Epithelial cell of proximal tubule (primary cell): ENCODE results near the gene MRPL53. TPM values are rescaled to one million over a fixed set of nuclear protein-coding genes. Genes with fewer than 3 reads are reported as not detected.
A peak's percentile ranks its signal among the peaks of the same experiment; 100 is the strongest.

Experiments
- DNase-seq: peaks from one replicate; pipeline ENCODE4 v3.0.0-alpha.2; 2011; ENCODE audit warnings: low read depth
- H3K4me3 ChIP-seq: 2 replicates; pipeline ENCODE4 v1.5.1; 2011; ENCODE audit warnings: low read depth, mild to moderate bottlenecking, low read length
- total RNA-seq: library from RNA; depleted of rRNA; stranded (reverse); fragments of >200 nt; gene quantifications from 2 replicates; pipeline ENCODE4 v1.2.3, GENCODE V29; 2015
- TF ChIP-seq, protein P1 (sequence below): conservative IDR thresholded peaks from 2 replicates; pipeline ENCODE4 v1.5.1; 2012; ENCODE audit warnings: low read depth, mild to moderate bottlenecking, low read length

Gene MRPL53
- total RNA-seq, 1 donor from 2014 or later = 34.2 TPM

- peak overlapping the region; percentile 98 for H3K4me3 ChIP-seq
- no peak for DNase-seq
- TF ChIP-seq, protein P1, sequence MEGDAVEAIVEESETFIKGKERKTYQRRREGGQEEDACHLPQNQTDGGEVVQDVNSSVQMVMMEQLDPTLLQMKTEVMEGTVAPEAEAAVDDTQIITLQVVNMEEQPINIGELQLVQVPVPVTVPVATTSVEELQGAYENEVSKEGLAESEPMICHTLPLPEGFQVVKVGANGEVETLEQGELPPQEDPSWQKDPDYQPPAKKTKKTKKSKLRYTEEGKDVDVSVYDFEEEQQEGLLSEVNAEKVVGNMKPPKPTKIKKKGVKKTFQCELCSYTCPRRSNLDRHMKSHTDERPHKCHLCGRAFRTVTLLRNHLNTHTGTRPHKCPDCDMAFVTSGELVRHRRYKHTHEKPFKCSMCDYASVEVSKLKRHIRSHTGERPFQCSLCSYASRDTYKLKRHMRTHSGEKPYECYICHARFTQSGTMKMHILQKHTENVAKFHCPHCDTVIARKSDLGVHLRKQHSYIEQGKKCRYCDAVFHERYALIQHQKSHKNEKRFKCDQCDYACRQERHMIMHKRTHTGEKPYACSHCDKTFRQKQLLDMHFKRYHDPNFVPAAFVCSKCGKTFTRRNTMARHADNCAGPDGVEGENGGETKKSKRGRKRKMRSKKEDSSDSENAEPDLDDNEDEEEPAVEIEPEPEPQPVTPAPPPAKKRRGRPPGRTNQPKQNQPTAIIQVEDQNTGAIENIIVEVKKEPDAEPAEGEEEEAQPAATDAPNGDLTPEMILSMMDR = no peak
Observed at GRCh38 chr2:74458938-74459363, 13.5 kb downstream of the MRPL53 start.

GRCh38 chr2:74458132-74458937 lies 14.1 kb downstream of the MRPL53 start, which contains the start of gene WBP1:
TSS of gene WBP1 (plus strand) at chr2:74458438. CDS start at chr2:74458603, 165 bp downstream.
- TF ChIP-seq, protein P1 = no peak
- H3K4me3 ChIP-seq = peak within 1 kb of the TSS; percentile 98
- peak; percentile 100 for DNase-seq

GRCh38 chr2:74457549-74458131 lies 14.8 kb downstream of the MRPL53 start:
- TF ChIP-seq, protein P1 = no peak
- DNase-seq = no peak
- peak overlapping the region; percentile 98 for H3K4me3 ChIP-seq

DNA sequence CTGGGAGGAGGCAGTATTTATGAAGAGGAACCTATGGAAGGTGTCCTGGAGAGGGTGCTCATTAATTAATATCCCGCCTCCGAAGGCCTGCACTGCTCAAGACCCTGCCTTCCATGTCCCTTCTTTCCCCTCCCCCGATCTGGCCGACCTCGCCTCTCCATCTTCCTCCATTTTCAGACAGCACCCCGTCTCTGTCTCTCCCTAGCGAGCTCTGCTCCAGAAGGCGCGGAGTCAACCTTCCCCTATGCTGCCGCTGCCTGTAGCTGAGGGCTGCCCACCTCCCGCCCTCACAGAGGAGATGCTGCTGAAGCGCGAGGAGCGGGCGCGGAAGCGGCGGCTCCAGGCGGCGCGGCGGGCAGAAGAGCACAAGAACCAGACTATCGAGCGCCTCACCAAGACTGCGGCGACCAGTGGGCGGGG lies 15.3 kb downstream of the MRPL53 start:
- H3K4me3 ChIP-seq = peak overlapping the region; percentile 98
- TF ChIP-seq, protein P1 = no peak
- no peak for DNase-seq

DNA sequence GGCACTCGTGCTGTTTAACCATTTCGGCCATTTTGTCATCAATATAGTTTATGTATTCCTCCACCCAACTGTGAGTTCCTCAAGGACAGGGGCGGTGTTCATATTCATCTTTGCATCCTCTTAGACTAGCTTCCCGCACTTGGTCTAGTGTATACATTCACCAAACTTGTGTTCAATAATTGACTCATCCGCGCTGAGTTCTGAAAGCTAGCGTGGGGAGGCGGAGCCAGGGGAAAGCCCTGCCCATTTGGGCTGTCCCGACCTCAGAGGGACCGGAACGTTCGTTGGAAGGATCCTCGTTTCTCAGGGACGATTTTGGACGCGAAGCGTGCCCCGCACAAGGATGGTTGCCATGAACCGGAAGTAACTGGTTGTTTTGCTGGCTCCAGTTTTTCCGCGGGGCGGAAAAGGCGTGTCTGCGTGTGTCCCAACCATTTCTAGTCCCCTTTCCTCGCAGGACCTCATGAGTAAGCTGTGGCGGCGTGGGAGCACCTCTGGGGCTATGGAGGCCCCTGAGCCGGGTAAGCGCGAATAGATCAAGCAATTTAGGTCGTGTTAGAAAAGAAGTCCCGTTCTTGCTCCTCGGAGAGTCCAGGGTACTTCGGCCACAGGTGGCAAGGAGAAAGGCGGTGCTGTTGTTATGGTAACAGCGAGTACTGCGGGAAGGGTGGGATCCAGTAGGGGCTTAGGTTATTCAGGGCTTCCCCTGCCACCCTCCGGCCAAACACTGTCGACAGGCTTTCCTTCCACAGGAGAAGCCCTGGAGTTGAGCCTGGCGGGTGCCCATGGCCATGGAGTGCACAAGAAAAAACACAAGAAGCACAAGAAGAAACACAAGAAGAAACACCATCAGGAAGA lies 17.6 kb downstream of the MRPL53 start, which contains the start of gene INO80B:
INO80B (plus strand) TSS at position 434 of the 858 bp plus-strand sequence; CDS start at position 464, 30 bp downstream.
- H3K4me3 ChIP-seq = peak within 1 kb of the TSS; percentile 80
- peak; percentile 93 for DNase-seq

DNA sequence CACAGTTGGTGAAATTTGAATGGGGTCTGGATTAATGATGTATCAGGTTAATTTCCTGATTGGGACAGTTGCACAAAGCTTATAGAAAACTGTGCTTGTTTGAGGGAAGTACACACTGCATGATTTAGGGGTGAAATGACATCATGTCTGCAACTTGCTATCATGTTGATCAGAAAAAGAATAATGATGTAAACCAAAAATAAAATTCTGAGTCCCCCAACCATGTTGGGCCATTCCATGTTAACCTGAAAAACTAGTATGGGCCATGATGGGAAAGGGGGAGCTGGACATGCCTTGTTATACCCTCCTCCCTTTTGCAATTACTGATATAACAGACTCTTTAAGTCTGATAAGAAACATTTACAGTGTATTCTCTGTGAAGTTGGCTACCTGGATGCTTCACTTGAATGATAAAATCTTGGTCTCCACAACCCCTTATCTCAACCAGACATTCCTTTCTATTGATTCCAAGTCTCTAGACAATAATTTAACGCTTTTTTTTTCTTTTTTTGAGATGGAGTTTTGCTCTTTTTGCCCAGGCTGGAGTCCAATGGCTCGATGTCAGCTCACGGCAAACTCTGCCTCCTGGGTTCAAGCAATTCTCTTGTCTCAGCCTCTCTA lies 21.8 kb downstream of the MRPL53 start:
- DNase-seq = no peak
- TF ChIP-seq, protein P1 = no peak
- no peak overlapping the region for H3K4me3 ChIP-seq

More for the DNA sequence above, 17.6 kb downstream of the MRPL53 start, which contains the start of gene INO80B:
- TF ChIP-seq, protein P1 = no peak
